HG02798 (cell line): Measurements from ENCODE around the gene PBRM1.

Source experiments
- ATAC-seq: cut with Tn5 transposase; IDR thresholded peaks from one replicate; pipeline ENCODE4 v1.9.1; 2021; ENCODE audit warnings: mild to moderate bottlenecking; ENCODE audit not compliant: unreplicated experiment, poor library complexity

The PBRM1 gene

GRCh38 chr3:52539010-52539653 is 146.6 kb downstream of the PBRM1 start:
- no peak for ATAC-seq

- ATAC-seq = no peak
Observed at GRCh38 chr3:52537726-52538421, 147.8 kb downstream of the PBRM1 start.

- ATAC-seq = no peak
Observed at GRCh38 chr3:52537165-52537620, 148.5 kb downstream of the PBRM1 start.

GRCh38 chr3:52536369-52537164 is 149.1 kb downstream of the PBRM1 start, which contains the start of gene UQCC5:
Gene UQCC5, plus strand, starts transcription at chr3:52536605. Its CDS starts 151 bp downstream, at chr3:52536756.
- ATAC-seq = peak; percentile 92

GRCh38 chr3:52536112-52536368 is 149.7 kb downstream of the PBRM1 start:
- no peak for ATAC-seq

GRCh38 chr3:52535411-52536111 is 150.2 kb downstream of the PBRM1 start:
- no peak for ATAC-seq

GRCh38 chr3:52534281-52535183 is 151.2 kb downstream of the PBRM1 start:
- ATAC-seq = no peak

- ATAC-seq = peak; percentile 31
Observed at GRCh38 chr3:52533623-52534280, 152.0 kb downstream of the PBRM1 start, which contains the start of gene NT5DC2. Gene NT5DC2, minus strand, starts transcription at chr3:52533857. Its CDS starts 120 bp downstream, at chr3:52533737.

GRCh38 chr3:52532838-52533622 is 152.7 kb downstream of the PBRM1 start:
- ATAC-seq = no peak

GRCh38 chr3:52532517-52532837 is 153.2 kb downstream of the PBRM1 start:
- no peak for ATAC-seq

GRCh38 chr3:52531860-52532516 is 153.7 kb downstream of the PBRM1 start:
- ATAC-seq = no peak

GRCh38 chr3:52530918-52531826 is 154.5 kb downstream of the PBRM1 start:
- ATAC-seq = no peak

- ATAC-seq = no peak
Observed at GRCh38 chr3:52529376-52530333, 156.1 kb downstream of the PBRM1 start.

GRCh38 chr3:52528586-52529375 is 156.9 kb downstream of the PBRM1 start:
- ATAC-seq = no peak
